Smooth muscle cell of the pulmonary artery (primary cell): Measurements from ENCODE around the gene PCDHA1. TPM values are rescaled to one million over a fixed set of nuclear protein-coding genes. Genes with fewer than 3 reads are reported as not detected.

Experiments
- total RNA-seq: library from RNA; depleted of rRNA; stranded (reverse); fragments of >200 nt; gene quantifications from 2 replicates; pipeline ENCODE4 v1.2.3, GENCODE V29; 2014

The PCDHA1 gene
- 0.20 TPM in 1 of 2 replicates, not detected in the other for total RNA-seq

GRCh38 chr5:140785905-140786686 lies at the start of gene PCDHA1:
Gene PCDHA1 (plus strand): TSS chr5:140786140.

GRCh38 chr5:140794595-140795258 lies 8.8 kb downstream of the PCDHA1 start, which contains the start of gene PCDHA2:
Gene PCDHA2 (plus strand): TSS chr5:140794852.

GRCh38 chr5:140800816-140801493 lies 15.0 kb downstream of the PCDHA1 start, which contains the start of gene PCDHA3:
Gene PCDHA3 (plus strand): TSS chr5:140801057.

GRCh38 chr5:140806834-140807775 lies 21.2 kb downstream of the PCDHA1 start, which contains the start of gene PCDHA4:
Gene PCDHA4 (plus strand): TSS chr5:140807068.

GRCh38 chr5:140821375-140822280 lies 35.7 kb downstream of the PCDHA1 start, which contains the start of gene PCDHA5:
Gene PCDHA5 (plus strand): TSS chr5:140821613.

GRCh38 chr5:140827704-140828361 lies 41.9 kb downstream of the PCDHA1 start, which contains the start of gene PCDHA6:
Gene PCDHA6 (plus strand): TSS chr5:140827960. CDS start chr5:140828092, 132 bp downstream.

GRCh38 chr5:140833993-140834392 lies 48.1 kb downstream of the PCDHA1 start, which contains the start of gene PCDHA7:
Gene PCDHA7 (plus strand): TSS chr5:140834269. CDS start chr5:140834384, 115 bp downstream.

GRCh38 chr5:140840978-140841962 lies 55.3 kb downstream of the PCDHA1 start, which contains the start of gene PCDHA8:
Gene PCDHA8 (plus strand): TSS chr5:140841187. CDS start chr5:140841322, 135 bp downstream.

GRCh38 chr5:140848139-140849102 lies 62.5 kb downstream of the PCDHA1 start, which contains the start of gene PCDHA9:
Gene PCDHA9 (plus strand): TSS chr5:140848382. CDS start chr5:140848496, 114 bp downstream.

GRCh38 chr5:140855772-140856674 lies 70.1 kb downstream of the PCDHA1 start, which contains the start of gene PCDHA10:
Gene PCDHA10 (plus strand): TSS chr5:140855897. CDS start chr5:140856049, 152 bp downstream.

GRCh38 chr5:140868721-140869554 lies 83.0 kb downstream of the PCDHA1 start, which contains the start of gene PCDHA11:
Gene PCDHA11 (plus strand): TSS chr5:140868957. CDS start chr5:140869104, 147 bp downstream.

GRCh38 chr5:140875085-140876065 lies 89.4 kb downstream of the PCDHA1 start, which contains the start of gene PCDHA12:
Gene PCDHA12 (plus strand): TSS chr5:140875308. CDS start chr5:140875473, 165 bp downstream.

GRCh38 chr5:140881889-140882590 lies 96.1 kb downstream of the PCDHA1 start, which contains the start of gene PCDHA13:
Gene PCDHA13 (plus strand): TSS chr5:140882124. CDS start chr5:140882269, 145 bp downstream.

